Inferior parietal cortex (tissue), 1 donor: ENCODE measurements around the gene SLC2A9.
"Not testable (repeated sequence)": the region's sequence is repeated elsewhere in the genome, so short reads cannot be mapped to it uniquely, and the experiment has no call there.

Experiments
- DNase-seq: peaks from one replicate; pipeline ENCODE4 v3.0.0-alpha.2; 2016; ENCODE audit errors: extremely low spot score

SLC2A9 gene

DNA sequence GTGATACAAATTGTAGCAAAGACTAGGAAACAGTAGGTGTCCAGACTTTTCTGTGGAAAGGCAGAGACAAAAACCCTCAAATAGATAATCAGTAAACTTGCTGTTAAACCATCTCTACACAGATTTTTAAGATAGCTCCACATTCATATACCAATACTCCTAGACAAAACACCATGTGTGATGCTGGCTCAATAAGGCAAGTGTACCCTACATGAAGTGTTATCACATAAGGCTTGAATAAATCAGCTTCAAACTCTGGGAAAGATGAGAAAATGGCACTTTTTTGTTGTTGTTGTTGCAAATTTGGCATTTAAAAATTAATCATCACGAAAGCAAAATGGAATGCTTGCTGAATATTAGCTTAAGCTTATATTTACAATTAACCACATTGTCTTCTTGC is 194.7 kb downstream of the SLC2A9 start:
- no peak for DNase-seq

DNA sequence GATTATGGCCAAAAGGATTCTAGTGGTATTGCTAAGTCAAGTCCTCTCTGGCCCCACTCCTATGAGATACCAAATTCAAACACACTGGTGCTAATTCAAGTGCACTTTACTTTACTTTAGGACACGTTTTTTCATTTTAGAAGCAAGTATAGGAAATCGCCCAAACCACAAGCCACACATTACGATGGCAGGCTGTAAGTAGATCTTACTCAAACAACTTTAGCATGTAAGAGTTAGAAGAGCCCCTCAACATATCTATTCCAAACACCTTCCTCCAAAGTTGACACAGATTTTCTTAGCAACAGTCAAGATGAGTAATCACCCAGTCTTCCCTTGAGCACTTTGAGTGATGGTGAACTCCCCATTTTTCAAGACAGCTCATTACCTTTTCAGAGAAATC is 196.2 kb downstream of the SLC2A9 start:
- no peak for DNase-seq

DNA sequence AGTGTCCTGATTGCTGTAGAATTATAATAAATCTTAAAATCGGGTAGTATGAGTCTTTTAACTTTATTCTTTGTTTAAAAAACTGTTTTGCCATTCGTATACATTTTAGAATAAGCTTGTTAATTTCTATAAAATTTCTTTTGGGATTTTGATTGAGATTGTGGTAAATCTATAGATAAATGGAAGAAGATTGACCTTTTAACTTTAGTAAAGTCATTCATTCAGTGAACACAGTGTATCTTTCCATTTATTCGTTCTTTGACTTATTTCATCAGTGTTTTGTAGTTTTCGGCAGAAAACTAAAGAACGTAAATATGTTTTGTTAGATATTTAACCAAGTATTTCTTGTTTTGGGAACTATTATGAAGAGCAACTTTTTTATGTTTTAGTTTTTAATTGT is 201.0 kb downstream of the SLC2A9 start:
- DNase-seq, result no peak

DNA sequence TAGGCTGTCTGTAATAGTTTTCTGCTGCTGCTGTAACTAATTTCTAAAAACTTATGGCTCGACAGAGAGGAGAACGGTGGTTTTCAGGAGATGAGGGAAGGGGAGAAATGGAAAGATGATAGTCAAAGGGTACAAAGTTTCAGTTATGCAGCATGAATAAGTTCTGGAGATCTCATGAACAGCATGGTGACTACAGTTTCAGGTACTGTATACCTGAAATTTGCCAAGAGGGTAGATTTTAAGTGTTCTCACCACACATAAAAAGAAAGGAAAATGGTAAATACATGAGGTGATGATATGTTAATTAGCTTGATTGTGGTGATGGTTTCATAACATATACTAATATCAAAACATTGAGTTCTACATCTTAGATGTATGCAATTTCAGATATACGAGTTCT is 205.0 kb downstream of the SLC2A9 start:
- no peak for DNase-seq

DNA sequence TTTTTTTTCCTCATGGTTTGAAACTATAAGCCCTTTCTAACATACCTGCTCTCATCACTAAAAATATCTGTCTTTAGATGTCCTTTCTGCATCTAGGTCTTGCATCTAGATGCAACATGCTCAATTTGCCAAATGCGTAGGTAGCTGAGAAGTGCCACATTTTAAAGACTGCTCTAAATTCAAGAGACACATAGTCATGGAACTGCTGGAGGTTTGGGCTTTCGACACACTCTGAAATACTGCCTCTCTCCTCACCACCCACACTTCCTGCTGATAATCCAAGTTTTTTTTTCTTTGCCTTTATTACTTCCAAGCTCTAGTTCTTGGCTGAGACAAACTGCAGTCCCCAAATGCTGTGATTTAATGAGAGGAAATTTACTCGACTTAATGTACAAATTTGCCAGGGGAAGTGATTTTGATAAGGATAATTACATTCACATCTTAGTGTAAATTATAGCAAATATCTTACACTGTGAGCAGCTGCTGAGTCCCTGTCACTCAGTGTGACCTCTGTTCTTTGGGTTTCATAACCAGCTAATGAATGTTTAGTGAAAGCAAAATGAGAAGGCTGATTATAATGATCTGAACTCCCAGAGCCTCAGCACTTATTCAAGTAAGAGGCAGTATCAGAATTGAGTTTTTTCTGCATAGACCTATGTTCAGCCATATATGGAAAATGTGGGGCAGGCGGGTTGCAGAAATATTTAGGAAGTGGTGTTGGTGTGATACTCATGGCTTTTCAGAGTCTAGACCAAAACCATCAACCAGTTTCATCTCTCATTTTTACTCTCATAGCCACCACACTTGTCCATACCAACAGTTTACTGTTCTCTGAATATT is 208.6 kb downstream of the SLC2A9 start:
- peak; percentile 57 for DNase-seq

DNA sequence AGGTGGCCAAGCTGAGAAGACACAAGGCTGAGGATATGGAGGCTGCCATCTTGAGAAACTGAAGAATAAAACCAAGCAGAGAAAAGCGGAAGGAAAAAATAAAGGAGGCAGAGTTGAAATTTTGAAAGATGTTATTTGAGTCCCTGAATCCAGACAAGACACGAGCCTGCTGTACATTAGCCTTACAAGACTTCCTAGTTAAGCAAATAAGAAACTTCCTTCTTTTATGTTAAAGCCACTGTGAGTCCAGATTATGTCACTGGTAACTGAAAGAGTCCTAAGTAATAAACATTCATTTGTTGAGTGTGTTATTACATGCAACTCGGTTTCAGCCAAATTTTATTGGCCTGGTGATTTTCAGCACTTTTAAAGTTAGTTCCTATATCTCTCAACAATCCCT is 209.5 kb downstream of the SLC2A9 start:
- no peak for DNase-seq

DNA sequence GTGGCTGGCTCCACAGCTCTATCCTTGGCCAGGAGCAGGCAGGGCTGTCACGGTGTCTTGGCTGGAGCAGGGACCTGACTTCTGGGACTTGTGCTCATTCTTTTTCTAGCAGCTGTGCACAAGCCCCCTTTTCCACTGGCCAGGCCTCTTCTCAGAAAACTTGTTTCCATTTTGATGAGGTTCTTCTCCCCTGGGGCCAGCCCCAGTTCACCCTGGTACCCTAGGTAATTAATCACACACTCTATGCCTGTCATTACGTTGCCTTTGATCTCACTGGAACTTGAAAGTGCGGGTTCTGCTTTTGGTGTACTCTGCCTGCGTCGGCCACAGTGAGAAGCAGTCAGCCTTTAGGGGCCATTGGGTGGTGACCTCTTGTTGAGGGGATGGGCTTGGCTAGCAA is 213.2 kb downstream of the SLC2A9 start:
- no peak for DNase-seq

DNA sequence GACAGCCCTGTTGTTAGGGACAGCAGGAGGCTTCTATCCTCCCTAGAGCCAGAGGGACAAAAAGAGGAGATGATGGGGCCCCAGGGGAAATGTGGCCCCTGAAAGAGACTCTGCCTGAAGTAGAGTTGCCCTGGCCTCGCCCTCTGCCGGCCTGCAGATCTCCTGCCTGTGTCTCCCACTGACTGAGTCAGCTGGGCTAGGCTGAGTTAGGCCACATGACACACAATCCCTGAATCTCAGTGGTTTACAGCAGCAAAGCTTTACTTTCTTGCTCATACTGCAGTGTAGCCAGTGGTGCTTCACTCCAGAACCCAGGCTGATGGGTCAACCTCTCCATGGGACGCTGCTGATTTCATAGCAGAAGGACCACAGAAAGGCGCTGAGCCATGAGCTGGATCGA is 216.4 kb downstream of the SLC2A9 start:
- no peak for DNase-seq

DNA sequence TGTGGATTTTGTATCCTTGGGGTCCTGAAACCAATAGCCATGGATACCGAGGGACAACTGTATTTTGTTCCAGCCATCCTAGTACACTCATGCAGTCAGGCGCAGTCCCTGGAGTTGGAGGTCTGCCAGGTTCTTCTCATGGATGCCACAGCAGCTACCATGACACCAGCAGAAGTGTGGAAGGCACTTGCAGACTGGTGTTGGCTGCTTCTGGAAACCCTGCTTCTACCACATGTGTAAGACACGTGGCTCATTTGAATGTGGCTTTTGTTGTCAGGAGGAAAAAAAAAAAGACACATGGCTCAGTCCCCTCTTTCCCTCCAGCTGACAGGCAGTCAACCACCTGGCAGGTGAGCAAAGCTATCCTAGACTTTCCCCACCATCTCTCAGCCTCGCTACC is 220.4 kb downstream of the SLC2A9 start:
- no peak for DNase-seq

DNA sequence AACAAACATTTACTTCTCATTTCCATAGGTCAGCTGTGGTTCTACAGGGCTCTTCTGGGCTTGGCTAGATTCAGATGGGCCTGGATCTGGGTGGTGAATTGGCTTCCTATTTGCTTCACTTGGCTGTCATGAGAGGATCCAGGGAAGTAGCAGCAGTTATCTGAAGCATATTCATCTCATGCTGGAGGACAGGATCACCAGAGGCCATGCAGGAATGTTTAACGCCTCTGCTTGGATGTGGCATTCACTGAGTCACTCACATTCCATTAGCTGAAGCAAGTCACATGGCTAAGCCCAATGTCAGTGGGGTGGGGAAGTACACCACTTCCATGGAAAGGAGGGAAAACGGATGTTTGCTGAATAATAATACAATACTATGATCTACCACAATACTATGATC is 224.7 kb downstream of the SLC2A9 start:
- DNase-seq, result not testable (repeated sequence)

DNA sequence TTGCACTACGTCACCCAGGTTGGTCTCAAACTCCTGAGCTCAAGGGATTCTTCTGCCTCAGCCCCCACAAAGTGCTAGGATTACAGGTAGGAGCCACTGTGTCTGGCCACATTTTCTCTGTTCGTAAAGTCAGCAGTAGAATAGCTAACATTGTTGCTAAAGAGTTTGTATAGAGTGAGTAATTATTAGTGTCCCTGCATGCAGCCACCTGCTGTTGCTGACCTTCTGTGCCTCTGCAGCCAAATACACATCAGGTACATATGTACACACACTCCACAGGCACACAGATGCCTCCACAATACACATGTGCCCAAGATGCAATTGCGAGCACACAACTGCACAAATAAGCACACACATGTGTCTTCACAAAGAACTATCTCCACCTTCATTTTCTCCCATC is 228.9 kb downstream of the SLC2A9 start:
- no peak for DNase-seq

DNA sequence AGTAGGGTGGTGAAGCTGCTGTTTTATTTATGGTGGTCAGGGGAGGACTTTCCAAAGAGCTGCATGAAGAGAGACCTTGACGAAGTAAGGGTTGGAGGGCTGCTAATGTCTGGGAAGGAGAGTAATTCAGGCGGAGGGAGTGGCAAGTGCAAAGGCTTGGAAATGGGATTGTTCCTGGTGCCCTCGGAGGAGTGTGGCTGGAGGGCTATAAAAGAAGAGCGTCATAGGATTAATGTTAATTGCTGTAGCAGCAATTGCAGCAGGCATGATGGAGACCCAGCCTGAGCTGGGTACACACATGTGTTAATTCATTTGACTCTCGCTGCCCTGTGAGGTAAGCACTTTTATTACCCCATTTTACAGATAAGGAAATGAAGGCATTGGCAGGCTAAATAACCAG is 235.4 kb downstream of the SLC2A9 start:
- not testable (repeated sequence) for DNase-seq

DNA sequence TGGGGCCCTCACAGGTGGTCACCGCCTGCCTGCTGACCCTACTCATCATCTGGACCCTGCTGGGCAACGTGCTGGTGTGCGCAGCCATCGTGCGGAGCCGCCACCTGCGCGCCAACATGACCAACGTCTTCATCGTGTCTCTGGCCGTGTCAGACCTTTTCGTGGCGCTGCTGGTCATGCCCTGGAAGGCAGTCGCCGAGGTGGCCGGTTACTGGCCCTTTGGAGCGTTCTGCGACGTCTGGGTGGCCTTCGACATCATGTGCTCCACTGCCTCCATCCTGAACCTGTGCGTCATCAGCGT is 239.2 kb downstream of the SLC2A9 start:
- no peak for DNase-seq

DNA sequence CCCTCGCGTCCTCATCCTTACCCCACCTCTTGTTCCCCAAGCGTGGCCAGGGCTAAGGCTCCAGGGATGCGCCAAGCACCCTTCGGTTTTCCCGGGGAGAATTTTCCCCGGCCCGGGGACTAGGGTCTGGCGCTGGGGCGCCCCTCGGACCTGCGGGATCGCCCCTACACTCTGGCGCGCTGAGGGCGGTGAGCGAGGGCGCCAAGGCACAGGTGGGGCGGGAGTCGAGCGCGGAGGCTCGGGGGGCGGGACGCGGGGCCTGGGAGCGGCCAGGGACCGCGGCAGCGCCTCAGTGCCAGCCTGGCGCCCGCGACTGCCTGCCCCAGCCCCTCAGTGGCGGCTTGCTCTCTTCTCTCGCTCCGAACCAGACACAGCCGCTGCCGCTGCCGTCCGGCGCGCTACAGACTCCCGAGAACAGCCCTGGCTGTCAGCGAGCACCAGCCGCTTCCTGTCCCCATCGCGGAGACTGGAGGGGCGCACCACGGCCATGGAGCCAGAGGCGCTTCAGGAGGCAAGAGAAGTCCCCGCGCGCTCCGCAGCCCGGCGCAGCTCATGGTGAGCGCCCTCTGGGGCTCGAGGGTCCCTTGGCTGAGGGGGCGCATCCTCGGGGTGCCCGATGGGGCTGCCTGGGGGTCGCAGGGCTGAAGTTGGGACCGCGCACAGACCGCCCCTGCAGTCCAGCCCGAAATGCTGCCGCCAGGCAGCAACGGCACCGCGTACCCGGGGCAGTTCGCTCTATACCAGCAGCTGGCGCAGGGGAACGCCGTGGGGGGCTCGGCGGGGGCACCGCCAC is 239.8 kb downstream of the SLC2A9 start, which contains the start of gene DRD5:
DRD5 (plus strand) TSS at position 292 of the 793 bp plus-strand sequence; CDS start at position 688, 396 bp downstream.
- DNase-seq, result no peak
